NCI-H2171 (cell line): ENCODE measurements around the gene ADK.

Source experiments
- DNase-seq: peaks from one replicate; lab custom pipeline; 2025; lab: John Stamatoyannopoulos, UW

ADK gene

GRCh38 chr10:74672430-74673165 is 521.6 kb downstream of the ADK start:
- no peak for DNase-seq

DNA sequence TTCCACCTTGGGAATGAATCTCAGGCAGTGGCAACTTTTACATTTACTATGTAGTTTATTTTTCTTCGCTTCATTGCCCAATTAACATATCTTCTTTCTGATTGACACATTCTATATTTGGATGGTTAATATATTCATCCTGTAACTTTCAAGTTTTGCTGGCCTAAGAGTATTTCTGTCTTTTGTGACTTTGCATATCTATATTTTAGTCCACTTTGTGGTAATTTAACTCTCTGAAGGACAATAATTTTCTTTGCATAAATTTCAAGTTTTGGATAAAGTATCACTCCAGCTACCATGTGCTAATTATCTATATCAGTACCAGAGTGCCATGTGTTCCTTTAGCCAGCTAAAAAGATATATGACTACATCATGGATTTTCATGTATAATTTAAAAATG is 523.9 kb downstream of the ADK start:
- DNase-seq, result no peak

DNA sequence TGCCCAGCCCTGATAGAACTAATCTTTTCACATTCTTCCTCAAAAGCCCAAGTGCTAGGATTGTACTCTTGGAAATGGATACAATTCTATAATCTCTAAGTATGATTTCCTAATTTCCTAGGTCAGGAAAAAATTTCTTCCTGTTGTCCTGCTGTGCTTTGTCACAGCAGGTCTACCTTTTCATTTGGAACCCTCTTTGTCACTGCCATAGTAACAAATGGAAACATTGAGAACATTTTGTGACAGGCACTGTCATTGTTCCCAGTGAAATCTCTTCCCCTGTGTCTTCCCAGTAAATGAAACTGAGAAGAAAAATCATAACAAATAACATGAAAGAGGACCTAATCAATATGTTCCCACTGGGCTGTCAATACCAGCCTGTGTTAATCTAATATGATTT is 524.5 kb downstream of the ADK start:
- DNase-seq, result no peak

- no peak for DNase-seq
Measured at GRCh38 chr10:74677951-74678350, 526.9 kb downstream of the ADK start.

- DNase-seq, result no peak
Measured at GRCh38 chr10:74681917-74682627, 531.1 kb downstream of the ADK start.

- DNase-seq, result no peak
Measured at GRCh38 chr10:74683067-74683466, 532.0 kb downstream of the ADK start.

- no peak for DNase-seq
Measured at GRCh38 chr10:74683621-74684364, 532.8 kb downstream of the ADK start.

- DNase-seq, result no peak
Measured at GRCh38 chr10:74684462-74684861, 533.4 kb downstream of the ADK start.

GRCh38 chr10:74685564-74685963 is 534.5 kb downstream of the ADK start:
- no peak for DNase-seq

DNA sequence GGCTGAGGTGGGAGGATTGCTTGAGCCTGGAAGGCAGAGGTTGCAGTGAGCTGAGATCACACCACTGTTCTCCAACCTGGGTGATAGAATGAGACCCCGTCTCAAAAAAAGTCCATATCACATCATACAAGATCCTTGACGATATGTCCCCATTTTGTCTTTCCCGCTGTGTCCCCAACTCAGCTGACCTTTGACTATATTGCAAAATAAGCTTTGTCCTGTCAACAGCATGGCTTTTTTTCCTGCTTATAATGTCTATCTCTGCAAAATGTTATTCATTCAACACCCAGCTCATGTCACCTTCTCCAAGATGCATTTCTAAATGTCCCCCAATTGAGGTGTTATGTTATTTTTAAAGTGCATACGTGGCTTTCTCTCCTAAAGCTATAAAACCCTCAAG is 539.4 kb downstream of the ADK start:
- DNase-seq, result no peak

- DNase-seq, result no peak
Measured at GRCh38 chr10:74691164-74691563, 540.1 kb downstream of the ADK start.

DNA sequence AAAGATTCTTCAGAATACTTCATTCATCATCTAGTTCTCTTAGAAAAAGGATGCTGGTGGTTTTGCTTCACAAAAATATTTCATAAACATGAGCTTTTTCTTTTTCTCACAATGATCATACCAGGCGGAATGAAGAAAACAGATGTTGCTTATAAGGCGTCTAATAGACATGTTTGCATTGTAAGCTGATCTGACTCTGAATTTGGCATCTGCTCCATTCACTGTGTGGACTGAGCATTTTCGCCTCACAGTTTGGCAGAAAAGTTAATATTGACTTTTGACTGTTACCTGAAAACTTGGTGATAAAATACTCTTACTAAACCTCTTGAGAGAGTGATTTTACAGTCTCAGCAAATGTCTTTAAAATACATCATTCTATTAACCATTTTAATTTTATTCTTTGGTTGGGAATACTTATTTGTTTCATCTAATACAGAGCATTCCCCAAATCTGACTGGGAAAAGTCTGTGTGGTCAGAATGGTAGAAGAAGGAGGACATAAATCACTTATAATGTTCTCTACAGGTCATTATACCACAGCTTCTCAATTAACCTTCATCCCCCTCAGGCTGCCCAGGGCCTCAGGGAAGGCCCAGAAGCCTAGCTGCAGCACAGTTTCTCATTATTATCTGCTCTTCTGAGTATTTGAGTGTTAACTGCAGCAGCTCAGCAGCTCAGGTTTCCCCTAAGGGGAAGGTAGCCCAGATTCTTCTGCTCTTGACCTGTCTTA is 553.8 kb downstream of the ADK start:
- peak; percentile 58 for DNase-seq

GRCh38 chr10:74705358-74705980 is 554.4 kb downstream of the ADK start:
- DNase-seq, result peak; percentile 62

DNA sequence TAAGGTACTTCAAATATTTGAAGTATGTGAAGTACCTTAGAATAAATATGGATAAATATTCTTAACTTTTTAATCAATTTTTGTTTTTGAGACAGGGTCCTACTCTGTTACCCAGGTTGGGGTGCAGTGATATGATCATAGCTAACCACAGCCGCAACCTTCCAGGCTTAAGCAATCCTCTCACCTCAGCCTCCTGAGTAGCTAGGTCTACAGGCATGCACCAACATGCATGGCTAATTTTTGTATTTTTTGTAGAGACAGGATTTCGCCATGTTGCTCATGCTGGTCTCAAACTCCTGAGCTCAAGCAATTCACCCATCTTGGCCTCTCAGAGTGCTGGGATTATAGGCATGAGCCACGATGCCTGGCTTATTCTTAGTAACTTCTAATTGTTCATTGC is 555.9 kb downstream of the ADK start:
- no peak for DNase-seq

DNA sequence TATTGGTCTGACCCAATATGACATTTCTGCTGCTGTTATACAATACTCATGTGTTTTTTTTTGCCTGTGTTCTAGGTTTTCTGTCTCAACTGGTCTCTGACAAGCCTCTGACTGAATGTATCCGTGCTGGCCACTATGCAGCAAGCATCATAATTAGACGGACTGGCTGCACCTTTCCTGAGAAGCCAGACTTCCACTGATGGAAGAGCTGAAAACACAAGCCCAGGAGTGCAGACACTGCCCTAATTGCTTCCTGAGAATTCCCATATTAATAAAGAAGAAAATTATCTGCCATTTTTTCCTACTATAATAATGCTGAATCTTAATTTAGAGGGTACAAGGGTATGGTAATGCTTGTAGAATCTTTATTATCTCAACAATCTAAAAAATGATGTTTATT is 557.2 kb downstream of the ADK start:
- DNase-seq, result no peak

DNA sequence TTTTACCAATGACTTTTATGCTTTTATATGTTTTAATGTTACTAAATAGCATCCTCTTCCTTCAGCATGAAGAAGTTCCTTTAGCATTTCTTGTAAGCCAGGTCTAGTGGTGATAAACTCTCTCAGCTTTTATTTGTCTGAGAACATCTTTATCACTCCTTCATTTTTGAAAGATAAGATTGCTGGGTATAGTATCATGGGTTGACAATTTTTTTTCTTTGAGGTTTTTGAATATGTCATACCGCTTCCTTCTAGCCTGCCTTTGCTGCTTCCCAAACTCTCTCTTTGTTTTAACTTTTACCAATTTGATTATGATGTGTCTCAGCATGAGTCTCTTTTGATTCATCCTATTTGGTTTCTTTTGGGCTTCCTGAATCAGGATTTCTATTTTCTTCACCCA is 567.2 kb downstream of the ADK start:
- no peak for DNase-seq

GRCh38 chr10:74728225-74728624 is 577.2 kb downstream of the ADK start:
- DNase-seq, result no peak

DNA sequence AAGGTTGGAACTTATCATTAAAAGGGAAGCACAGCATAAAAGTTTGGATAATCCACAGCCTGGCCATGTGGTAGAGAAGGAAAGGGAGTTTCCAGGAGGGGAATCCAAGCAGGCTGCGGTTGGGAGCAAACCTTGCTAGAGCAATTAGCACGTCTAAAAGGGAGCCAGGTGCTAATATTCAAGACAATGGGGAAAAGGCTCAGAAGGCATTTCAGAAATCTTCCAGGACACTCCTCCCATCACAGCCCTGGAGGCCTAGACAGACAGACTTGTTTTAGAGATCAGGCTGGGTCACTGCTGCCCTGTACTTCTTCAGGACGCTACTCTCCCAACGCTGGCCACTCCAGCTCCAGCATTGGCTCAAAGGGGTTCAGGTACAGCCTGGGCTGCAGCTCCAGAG is 579.2 kb downstream of the ADK start:
- DNase-seq, result no peak

- DNase-seq, result no peak
Measured at GRCh38 chr10:74733612-74734011, 582.6 kb downstream of the ADK start.

- no peak for DNase-seq
Measured at GRCh38 chr10:74736029-74736428, 585.0 kb downstream of the ADK start.

GRCh38 chr10:74738052-74738451 is 587.0 kb downstream of the ADK start:
- DNase-seq, result no peak

DNA sequence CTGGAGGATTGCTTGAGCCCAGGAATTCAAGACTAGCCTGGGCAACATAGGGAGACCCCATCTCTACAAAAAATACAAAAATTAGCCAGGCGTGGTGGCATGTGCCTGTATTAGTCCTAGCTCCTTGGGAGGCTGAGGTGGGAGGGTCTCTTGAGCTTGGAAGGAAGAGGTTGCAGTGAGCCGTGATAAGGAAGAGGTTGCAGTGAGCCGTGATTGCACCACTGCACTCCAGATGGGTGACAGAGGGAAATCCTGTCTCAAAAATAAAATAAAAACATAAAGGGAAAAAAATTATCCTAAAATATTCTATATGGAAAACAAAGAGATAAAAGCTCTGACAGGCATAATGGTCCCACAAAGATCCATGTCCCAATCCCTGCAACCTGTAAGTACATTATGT is 587.5 kb downstream of the ADK start:
- no peak for DNase-seq
